Measurements from ENCODE around the gene STOML1.

DNA sequence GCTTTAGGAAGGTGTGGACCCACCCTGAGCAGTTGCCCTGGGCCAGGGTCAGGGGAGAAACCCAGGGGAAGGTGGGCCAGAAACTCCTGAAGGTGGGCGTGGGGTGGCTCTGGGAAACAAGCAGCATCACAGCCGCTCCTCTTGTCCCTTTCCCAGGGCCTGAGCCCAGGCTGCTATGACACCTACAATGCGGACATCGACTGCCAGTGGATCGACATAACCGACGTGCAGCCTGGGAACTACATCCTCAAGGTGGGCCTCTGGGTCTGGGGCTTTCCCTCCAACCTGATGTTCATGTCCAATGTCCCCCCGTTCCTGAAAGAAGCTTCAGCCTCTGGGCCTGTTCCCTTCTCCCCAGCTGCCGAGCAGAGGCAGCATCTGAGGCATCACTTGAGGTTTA is 44.4 kb downstream of the STOML1 start:
- TF ChIP-seq, protein P1, sequence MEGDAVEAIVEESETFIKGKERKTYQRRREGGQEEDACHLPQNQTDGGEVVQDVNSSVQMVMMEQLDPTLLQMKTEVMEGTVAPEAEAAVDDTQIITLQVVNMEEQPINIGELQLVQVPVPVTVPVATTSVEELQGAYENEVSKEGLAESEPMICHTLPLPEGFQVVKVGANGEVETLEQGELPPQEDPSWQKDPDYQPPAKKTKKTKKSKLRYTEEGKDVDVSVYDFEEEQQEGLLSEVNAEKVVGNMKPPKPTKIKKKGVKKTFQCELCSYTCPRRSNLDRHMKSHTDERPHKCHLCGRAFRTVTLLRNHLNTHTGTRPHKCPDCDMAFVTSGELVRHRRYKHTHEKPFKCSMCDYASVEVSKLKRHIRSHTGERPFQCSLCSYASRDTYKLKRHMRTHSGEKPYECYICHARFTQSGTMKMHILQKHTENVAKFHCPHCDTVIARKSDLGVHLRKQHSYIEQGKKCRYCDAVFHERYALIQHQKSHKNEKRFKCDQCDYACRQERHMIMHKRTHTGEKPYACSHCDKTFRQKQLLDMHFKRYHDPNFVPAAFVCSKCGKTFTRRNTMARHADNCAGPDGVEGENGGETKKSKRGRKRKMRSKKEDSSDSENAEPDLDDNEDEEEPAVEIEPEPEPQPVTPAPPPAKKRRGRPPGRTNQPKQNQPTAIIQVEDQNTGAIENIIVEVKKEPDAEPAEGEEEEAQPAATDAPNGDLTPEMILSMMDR (IDR thresholded peaks at IDR 0.05 in 8 of 11, conservative IDR thresholded peaks at IDR 0.05 in 3 of 11), result no peak
- TF ChIP-seq POLR2AphosphoS5 (IDR thresholded peaks at IDR 0.05), result no peak

All from spleen (tissue), 7 donors.